ENCODE measurements around the gene NPAS3.

The NPAS3 gene

DNA sequence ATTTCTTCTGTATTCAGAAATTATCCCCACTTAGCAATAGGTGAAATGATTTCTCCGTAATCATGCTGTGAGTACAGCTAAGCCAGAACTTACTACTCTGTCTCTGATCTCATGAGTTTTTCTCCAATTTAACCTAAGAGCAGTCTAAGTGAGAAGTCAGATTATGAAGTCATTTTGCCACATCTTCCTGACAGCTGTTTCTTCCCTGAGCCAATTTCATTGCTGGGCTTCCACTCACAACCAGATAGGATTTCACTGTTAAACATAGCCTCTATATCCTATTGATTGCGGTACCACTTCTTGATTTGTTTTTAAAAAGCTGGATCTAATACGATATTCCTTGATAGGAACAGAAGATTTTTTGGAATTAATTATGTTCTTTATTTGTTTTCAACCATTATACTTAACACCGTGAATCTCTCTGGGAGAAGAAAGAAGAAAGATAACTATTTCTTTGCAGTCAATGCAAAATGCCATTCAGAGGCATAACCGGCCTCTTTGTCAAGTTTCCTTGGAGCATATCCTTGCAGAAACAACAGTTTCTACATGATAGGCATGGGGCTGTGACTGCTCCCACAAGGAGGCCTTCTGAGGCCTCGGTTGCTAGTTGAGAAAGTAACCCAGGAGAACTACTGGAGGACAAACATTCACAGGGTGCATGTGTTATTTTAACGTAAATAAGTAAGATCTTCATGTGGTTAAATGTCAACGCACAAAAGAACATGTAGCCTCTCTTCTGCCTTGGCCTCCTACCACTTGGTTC is 212.2 kb downstream of the NPAS3 start:
- TF ChIP-seq, protein P1, sequence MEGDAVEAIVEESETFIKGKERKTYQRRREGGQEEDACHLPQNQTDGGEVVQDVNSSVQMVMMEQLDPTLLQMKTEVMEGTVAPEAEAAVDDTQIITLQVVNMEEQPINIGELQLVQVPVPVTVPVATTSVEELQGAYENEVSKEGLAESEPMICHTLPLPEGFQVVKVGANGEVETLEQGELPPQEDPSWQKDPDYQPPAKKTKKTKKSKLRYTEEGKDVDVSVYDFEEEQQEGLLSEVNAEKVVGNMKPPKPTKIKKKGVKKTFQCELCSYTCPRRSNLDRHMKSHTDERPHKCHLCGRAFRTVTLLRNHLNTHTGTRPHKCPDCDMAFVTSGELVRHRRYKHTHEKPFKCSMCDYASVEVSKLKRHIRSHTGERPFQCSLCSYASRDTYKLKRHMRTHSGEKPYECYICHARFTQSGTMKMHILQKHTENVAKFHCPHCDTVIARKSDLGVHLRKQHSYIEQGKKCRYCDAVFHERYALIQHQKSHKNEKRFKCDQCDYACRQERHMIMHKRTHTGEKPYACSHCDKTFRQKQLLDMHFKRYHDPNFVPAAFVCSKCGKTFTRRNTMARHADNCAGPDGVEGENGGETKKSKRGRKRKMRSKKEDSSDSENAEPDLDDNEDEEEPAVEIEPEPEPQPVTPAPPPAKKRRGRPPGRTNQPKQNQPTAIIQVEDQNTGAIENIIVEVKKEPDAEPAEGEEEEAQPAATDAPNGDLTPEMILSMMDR (IDR thresholded peaks at IDR 0.05; ENCODE audit: insufficient read depth, low read depth, low read length, missing control alignments) = no peak
- H3K4me3 ChIP-seq (ENCODE audit: low read length) = no peak overlapping the region
- no peak for DNase-seq (ENCODE audit: low read depth)

DNA sequence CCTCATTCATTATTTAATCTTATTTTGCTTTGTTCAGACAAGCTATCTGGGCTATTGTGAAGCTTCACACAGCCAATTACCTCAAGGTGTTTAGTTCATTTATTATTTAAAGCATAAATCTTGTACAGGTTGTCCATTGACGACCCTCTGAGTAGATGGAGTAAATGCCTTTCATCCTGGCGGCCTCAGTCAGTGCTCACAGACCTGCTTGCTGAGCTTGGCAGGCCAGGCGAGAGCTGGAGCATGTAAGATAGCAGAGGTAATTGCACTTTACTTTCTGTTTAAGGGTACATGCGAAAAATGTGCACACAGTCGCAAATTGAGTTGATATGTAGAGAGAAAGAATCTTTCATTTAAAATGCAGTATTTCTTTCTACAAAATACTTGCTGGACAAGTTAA is 224.4 kb downstream of the NPAS3 start:
- no peak overlapping the region for H3K4me3 ChIP-seq (ENCODE audit: low read length)
- TF ChIP-seq, protein P1 (IDR thresholded peaks at IDR 0.05; ENCODE audit: insufficient read depth, low read depth, low read length, missing control alignments) = no peak
- no peak for DNase-seq (ENCODE audit: low read depth)

GRCh38 chr14:33163600-33163999 is 224.9 kb downstream of the NPAS3 start:
- no peak overlapping the region for H3K4me3 ChIP-seq (ENCODE audit: low read length)
- TF ChIP-seq, protein P1 (IDR thresholded peaks at IDR 0.05; ENCODE audit: insufficient read depth, low read depth, low read length, missing control alignments) = no peak
- DNase-seq (ENCODE audit: low read depth) = no peak

DNA sequence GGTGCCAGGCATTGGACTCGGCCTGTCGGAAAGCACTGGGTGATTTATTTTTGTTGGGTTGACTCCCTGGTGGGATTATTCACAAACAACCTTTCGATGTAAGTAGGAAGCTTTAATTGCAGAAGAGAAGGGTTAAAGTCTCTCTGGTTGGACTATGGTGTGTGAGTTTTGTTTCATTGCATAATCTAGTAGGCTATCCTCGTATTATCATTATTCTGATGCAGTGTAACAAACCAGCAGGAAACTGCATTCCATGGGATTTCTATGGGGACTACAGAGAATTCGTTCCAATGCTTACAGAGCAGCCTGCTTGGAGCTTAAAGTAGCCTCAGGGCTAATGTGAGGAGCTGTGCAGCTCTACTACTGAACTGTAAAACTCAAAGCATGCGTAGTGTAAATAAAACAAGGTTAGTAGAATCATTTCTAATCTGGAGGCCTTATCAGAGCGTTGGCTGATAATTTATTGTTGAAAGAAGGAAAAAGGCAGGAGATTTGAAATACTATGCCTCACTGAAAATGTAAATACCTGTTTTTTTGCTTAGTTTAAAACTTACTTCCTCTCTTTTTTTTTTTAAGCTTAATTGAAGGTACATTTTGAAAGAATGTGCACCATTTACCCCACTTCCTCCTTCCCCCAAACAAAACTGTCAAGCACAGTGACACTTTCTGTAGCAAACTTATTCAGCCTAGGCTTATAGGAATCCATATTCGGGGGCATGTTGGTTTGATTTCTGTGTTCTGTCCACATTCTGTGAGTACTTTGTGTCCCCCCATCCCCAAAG is 226.7 kb downstream of the NPAS3 start:
- TF ChIP-seq, protein P1 (IDR thresholded peaks at IDR 0.05; ENCODE audit: insufficient read depth, low read depth, low read length, missing control alignments) = no peak
- no peak overlapping the region for H3K4me3 ChIP-seq (ENCODE audit: low read length)
- peak; percentile 4 for DNase-seq (ENCODE audit: low read depth)

DNA sequence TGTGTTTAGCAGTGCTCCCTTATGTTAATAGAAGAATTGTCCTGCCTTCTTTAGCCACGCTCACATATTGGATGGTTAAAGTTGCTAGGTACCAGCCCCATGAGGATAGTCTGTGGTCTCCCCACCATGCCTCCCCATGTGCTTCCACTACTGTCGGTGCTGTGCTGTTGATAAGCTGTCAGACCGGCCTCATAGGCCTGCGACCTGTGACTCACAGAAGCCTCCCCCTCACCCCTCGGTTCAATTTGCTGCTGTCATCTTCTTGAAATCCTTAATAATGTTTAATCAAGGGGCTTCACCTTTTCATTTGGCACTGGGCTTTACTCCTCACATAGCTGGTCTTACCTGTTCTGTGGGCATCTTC is 227.2 kb downstream of the NPAS3 start:
- no peak for DNase-seq (ENCODE audit: low read depth)
- no peak overlapping the region for H3K4me3 ChIP-seq (ENCODE audit: low read length)
- TF ChIP-seq, protein P1 (IDR thresholded peaks at IDR 0.05; ENCODE audit: insufficient read depth, low read depth, low read length, missing control alignments) = no peak

GRCh38 chr14:33175951-33176350 is 237.3 kb downstream of the NPAS3 start:
- no peak overlapping the region for H3K4me3 ChIP-seq (ENCODE audit: low read length)
- TF ChIP-seq, protein P1 (IDR thresholded peaks at IDR 0.05; ENCODE audit: insufficient read depth, low read depth, low read length, missing control alignments) = no peak
- DNase-seq (ENCODE audit: low read depth) = no peak

Measured in epithelial cell of esophagus (primary cell).